Cardiac muscle cell (in vitro differentiated cells and primary cell): ENCODE data around the gene TGFBR2. TPM values are rescaled to one million over a fixed set of nuclear protein-coding genes. Genes with fewer than 3 reads are reported as not detected.

Experiments used
- DNase-seq, 2 donors: peaks; one replicate each; pipeline versions ENCODE4 v3.0.0 to v3.0.0-alpha.2; 2010 to 2017; ENCODE audit warnings: low read depth in 1 of 2, low spot score in 1 of 2
- H3K27ac ChIP-seq: fragments of 200-600 bp; sonication (generic); 2 replicates; pipeline ENCODE4 v1.5.1; 2016
- H3K27me3 ChIP-seq: fragments of 200-600 bp; sonication (generic); 2 replicates; pipeline ENCODE4 v1.6.0; 2016; ENCODE audit warnings: control low read depth
- H3K36me3 ChIP-seq: fragments of 200-600 bp; sonication (generic); 2 replicates; pipeline ENCODE4 v1.5.1; 2016; ENCODE audit warnings: control low read depth
- H3K4me1 ChIP-seq: fragments of 200-600 bp; sonication (generic); 2 replicates; pipeline ENCODE4 v1.8.1; 2017; ENCODE audit warnings: low read depth, mild to moderate bottlenecking, mixed run types
- H3K4me3 ChIP-seq: fragments of 200-600 bp; sonication (generic); 2 replicates; pipeline ENCODE4 v1.5.1; 2016; ENCODE audit warnings: mild to moderate bottlenecking
- H3K9me3 ChIP-seq: fragments of 200-600 bp; sonication (generic); 2 replicates; pipeline ENCODE4 v1.5.1; 2017; ENCODE audit warnings: low read depth, mild to moderate bottlenecking, control low read depth
- CTCF ChIP-seq: IDR thresholded peaks from 2 replicates; pipeline ENCODE4 v1.5.1; 2012; ENCODE audit warnings: low read depth, mild to moderate bottlenecking, low read length
- polyA plus RNA-seq: library from polyadenylated mRNA; unstranded; fragments of >200 nt; fragmentation: Nextera tagmentation; extraction: Ambion mirVana; gene quantifications from 2 replicates; pipeline ENCODE4 v1.2.1, GENCODE V29; 2016
- total RNA-seq: library from RNA; depleted of rRNA; stranded (reverse); fragments of >200 nt; gene quantifications from 2 replicates; pipeline ENCODE4 v1.2.3, GENCODE V29; 2016

The TGFBR2 gene
- total and polyA plus RNA-seq, 2 experiments from 2014 or later: 7.0 to 11.2 TPM

GRCh38 chr3:30694148-30694547 lies 87.7 kb downstream of the TGFBR2 start:
- Histone ChIP-seq H3K36me3 (no peaks in the 10 kb centered on the region), H3K4me1 (peaks cover 16% of the 10 kb centered on the region), H3K9me3 (no peaks in the 10 kb centered on the region), H3K4me3 (no peak overlapping the region), H3K27me3 (no peaks in the 10 kb centered on the region), H3K27ac (no peak overlapping the region)
- no peak for TF ChIP-seq CTCF
- no peak for DNase-seq

GRCh38 chr3:30694668-30695067 lies 88.3 kb downstream of the TGFBR2 start:
- Histone ChIP-seq H3K9me3 (no peaks in the 10 kb centered on the region), H3K4me1 (peaks cover 16% of the 10 kb centered on the region), H3K27ac (no peak overlapping the region), H3K4me3 (no peak overlapping the region), H3K36me3 (no peaks in the 10 kb centered on the region), H3K27me3 (no peaks in the 10 kb centered on the region)
- DNase-seq: no peak
- no peak for TF ChIP-seq CTCF

- Histone ChIP-seq H3K9me3 (no peaks in the 10 kb centered on the region), H3K27me3 (no peaks in the 10 kb centered on the region), H3K4me3 (no peak overlapping the region), H3K36me3 (no peaks in the 10 kb centered on the region), H3K27ac (no peak overlapping the region), H3K4me1 (peaks cover 16% of the 10 kb centered on the region)
- no peak for TF ChIP-seq CTCF
- DNase-seq: no peak
These were observed 89.1 kb downstream of the TGFBR2 start for GRCh38 chr3:30695302-30696061.

- H3K9me3 ChIP-seq: no peaks in the 10 kb centered on the region
- peaks cover 16% of the 10 kb centered on the region for H3K4me1 ChIP-seq
- TF ChIP-seq CTCF: no peak
- no peak overlapping the region for H3K27ac ChIP-seq
- peak; percentile 3 to 45 for DNase-seq
- H3K4me3 ChIP-seq: no peak overlapping the region
- no peaks in the 10 kb centered on the region for H3K27me3 ChIP-seq
- no peaks in the 10 kb centered on the region for H3K36me3 ChIP-seq
These were observed 90.0 kb downstream of the TGFBR2 start for GRCh38 chr3:30696403-30696819.

GRCh38 chr3:30696896-30697295 lies 90.5 kb downstream of the TGFBR2 start:
- DNase-seq: no peak
- peaks cover 16% of the 10 kb centered on the region for H3K4me1 ChIP-seq
- H3K4me3 ChIP-seq: no peak overlapping the region
- H3K36me3 ChIP-seq: no peaks in the 10 kb centered on the region
- no peak overlapping the region for H3K27ac ChIP-seq
- TF ChIP-seq CTCF: no peak
- no peaks in the 10 kb centered on the region for H3K9me3 ChIP-seq
- H3K27me3 ChIP-seq: no peaks in the 10 kb centered on the region
